Adipocyte (in vitro differentiated cells): ENCODE results near the gene SYNDIG1.

Experiments used
- DNase-seq: peaks from one replicate; pipeline ENCODE4 v3.0.0-alpha.2; 2015; ENCODE audit warnings: low read depth
- H3K27me3 ChIP-seq: replicated peaks from 2 replicates; pipeline ENCODE4 v1.7.0; 2013; ENCODE audit warnings: mild to moderate bottlenecking, low read length, moderate library complexity; ENCODE audit not compliant: control insufficient read depth, insufficient read depth
- H3K36me3 ChIP-seq: 2 replicates; pipeline ENCODE4 v1.7.0; 2013; ENCODE audit warnings: low read length, mild to moderate bottlenecking, moderate library complexity; ENCODE audit not compliant: control insufficient read depth, insufficient read depth, severe bottlenecking
- H3K4me1 ChIP-seq: 2 replicates; pipeline ENCODE4 v1.7.0; 2013; ENCODE audit warnings: mild to moderate bottlenecking, low read length, moderate library complexity; ENCODE audit not compliant: control insufficient read depth, insufficient read depth
- H3K4me3 ChIP-seq: 2 replicates; pipeline ENCODE4 v1.7.0; 2013; ENCODE audit warnings: mild to moderate bottlenecking, low read length, moderate library complexity
- H3K9ac ChIP-seq: 2 replicates; pipeline ENCODE4 v1.7.0; 2013; ENCODE audit warnings: mild to moderate bottlenecking, low read length, moderate library complexity
- H3K9me3 ChIP-seq: 2 replicates; pipeline ENCODE4 v1.7.0; 2013; ENCODE audit warnings: mild to moderate bottlenecking, low read length, moderate library complexity; ENCODE audit not compliant: control insufficient read depth

SYNDIG1 gene

GRCh38 chr20:24648481-24648880 lies 179.1 kb downstream of the SYNDIG1 start:
- Histone ChIP-seq H3K4me1 (peaks cover 60% of the 10 kb centered on the region), H3K36me3 (no peaks in the 10 kb centered on the region), H3K9ac (no peak overlapping the region), H3K27me3 (no peaks in the 10 kb centered on the region), H3K4me3 (no peak overlapping the region), H3K9me3 (peaks cover 8% of the 10 kb centered on the region)
- DNase-seq, result peak; percentile 38

- Histone ChIP-seq H3K4me1 (peaks cover 59% of the 10 kb centered on the region), H3K9ac (no peak overlapping the region), H3K9me3 (peaks cover 8% of the 10 kb centered on the region), H3K36me3 (no peaks in the 10 kb centered on the region), H3K27me3 (no peaks in the 10 kb centered on the region), H3K4me3 (no peak overlapping the region)
- DNase-seq, result no peak
Measured at GRCh38 chr20:24648919-24649318, 179.5 kb downstream of the SYNDIG1 start.

GRCh38 chr20:24649787-24650490 lies 180.5 kb downstream of the SYNDIG1 start:
- Histone ChIP-seq H3K27me3 (no peaks in the 10 kb centered on the region), H3K9ac (peak overlapping the region; percentile 26), H3K36me3 (no peaks in the 10 kb centered on the region), H3K4me3 (no peak overlapping the region), H3K4me1 (peaks cover 49% of the 10 kb centered on the region), H3K9me3 (peaks cover 8% of the 10 kb centered on the region)
- peak; percentile 12 for DNase-seq

DNA sequence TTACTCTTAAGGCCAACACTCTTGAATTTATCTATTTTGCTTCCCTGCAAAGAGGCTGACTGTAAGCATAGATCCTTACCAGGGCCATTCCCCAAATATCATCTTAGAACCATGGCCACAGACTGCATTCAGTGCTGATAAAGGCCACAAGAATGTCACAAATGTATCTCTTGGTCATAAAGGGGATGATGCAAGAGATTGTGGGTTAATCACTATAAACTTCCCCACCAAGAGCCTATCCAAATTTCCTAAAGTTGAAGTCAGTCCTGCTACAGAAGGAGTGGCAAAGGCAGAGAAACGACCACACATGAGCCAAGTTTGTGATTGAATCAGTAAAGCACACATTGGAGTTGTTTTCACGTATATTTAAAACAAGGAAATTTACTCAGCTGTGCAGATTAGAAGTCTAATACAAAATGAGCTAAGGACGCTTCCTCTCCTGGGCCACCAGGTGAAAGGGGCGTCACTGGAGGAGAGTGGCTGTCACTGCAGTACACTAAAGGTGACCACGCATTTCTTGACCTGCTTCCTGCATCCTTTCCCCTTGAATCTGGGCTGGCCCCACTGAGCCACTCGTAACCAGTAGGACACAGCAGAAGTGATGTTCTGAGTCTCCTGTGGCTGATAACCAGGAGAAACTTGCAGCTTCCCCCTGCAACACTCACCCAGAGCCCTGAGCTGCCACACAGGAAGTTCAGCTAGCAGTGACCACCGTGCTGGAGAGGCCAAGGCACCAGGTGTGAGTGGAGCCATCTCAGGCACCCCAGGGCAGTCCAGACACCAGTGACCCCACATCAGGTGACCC lies 181.9 kb downstream of the SYNDIG1 start:
- DNase-seq, result peak; percentile 81
- Histone ChIP-seq H3K27me3 (no peaks in the 10 kb centered on the region), H3K4me3 (no peak overlapping the region), H3K9ac (peak overlapping the region; percentile 53), H3K4me1 (peaks cover 40% of the 10 kb centered on the region), H3K9me3 (peaks cover 8% of the 10 kb centered on the region), H3K36me3 (no peaks in the 10 kb centered on the region)

- H3K4me1 ChIP-seq, result peaks cover 40% of the 10 kb centered on the region
- no peaks in the 10 kb centered on the region for H3K27me3 ChIP-seq
- peaks cover 8% of the 10 kb centered on the region for H3K9me3 ChIP-seq
- no peaks in the 10 kb centered on the region for H3K36me3 ChIP-seq
- peak overlapping the region; percentile 53 for H3K9ac ChIP-seq
- DNase-seq, result no peak
- H3K4me3 ChIP-seq, result no peak overlapping the region
Measured at GRCh38 chr20:24651976-24652345, 182.5 kb downstream of the SYNDIG1 start.

- Histone ChIP-seq H3K9ac (no peak overlapping the region), H3K27me3 (no peaks in the 10 kb centered on the region), H3K36me3 (no peaks in the 10 kb centered on the region), H3K9me3 (peaks cover 8% of the 10 kb centered on the region), H3K4me1 (peaks cover 43% of the 10 kb centered on the region), H3K4me3 (no peak overlapping the region)
- DNase-seq, result peak; percentile 29
Measured at GRCh38 chr20:24653306-24653705, 183.9 kb downstream of the SYNDIG1 start.

DNA sequence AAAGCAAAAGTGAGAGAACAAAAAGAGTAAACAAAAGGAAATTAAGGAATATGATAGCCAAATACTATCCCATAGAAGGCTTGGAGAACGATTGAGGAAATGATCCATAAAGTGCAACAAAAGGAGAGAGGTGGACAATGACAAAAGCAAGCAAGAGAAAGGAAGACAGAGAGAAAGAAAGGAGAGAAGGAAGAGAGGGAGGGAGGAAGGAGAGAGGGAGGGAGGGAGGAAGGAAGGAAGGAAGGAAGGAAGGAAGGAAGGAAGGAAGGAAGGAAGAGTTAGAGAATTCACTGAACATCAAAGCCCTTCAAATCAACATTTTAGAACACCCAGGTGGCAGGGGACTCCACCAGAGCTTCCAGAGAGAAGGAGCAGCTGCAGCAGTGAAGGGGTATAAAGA lies 185.0 kb downstream of the SYNDIG1 start:
- H3K9me3 ChIP-seq, result no peaks in the 10 kb centered on the region
- peaks cover 43% of the 10 kb centered on the region for H3K4me1 ChIP-seq
- H3K9ac ChIP-seq, result no peak overlapping the region
- H3K27me3 ChIP-seq, result no peaks in the 10 kb centered on the region
- no peaks in the 10 kb centered on the region for H3K36me3 ChIP-seq
- no peak for DNase-seq
- no peak overlapping the region for H3K4me3 ChIP-seq

GRCh38 chr20:24656391-24656790 lies 187.0 kb downstream of the SYNDIG1 start:
- H3K36me3 ChIP-seq, result no peaks in the 10 kb centered on the region

DNA sequence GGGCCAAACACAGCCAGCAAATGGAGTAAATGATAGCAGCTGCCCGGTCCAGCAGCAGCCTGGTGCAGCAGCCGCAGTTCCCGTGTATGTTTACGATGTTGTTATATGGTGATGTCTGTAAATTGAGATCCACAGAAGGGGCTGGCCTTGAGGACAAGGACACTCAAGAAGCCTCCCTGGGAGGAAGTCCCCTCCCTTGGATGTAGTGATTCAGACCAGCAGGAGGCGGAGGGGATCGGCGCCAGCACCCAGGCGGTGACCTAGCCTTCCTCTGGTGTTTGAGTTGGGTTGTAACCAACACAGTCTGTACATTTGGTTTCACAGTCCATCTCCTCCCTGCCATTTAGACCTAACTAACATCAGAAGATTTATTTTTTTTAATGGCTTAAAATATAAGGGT lies 187.8 kb downstream of the SYNDIG1 start:
- H3K36me3 ChIP-seq, result no peaks in the 10 kb centered on the region
- no peaks in the 10 kb centered on the region for H3K27me3 ChIP-seq

More at GRCh38 chr20:24656391-24656790, 187.0 kb downstream of the SYNDIG1 start:
- no peaks in the 10 kb centered on the region for H3K27me3 ChIP-seq
- no peak overlapping the region for H3K9ac ChIP-seq
- H3K9me3 ChIP-seq, result no peaks in the 10 kb centered on the region
- H3K4me1 ChIP-seq, result peaks cover 27% of the 10 kb centered on the region
- DNase-seq, result no peak
- no peak overlapping the region for H3K4me3 ChIP-seq

GRCh38 chr20:24657878-24658620 lies 188.6 kb downstream of the SYNDIG1 start:
- H3K36me3 ChIP-seq, result no peaks in the 10 kb centered on the region
- H3K4me1 ChIP-seq, result peaks cover 18% of the 10 kb centered on the region
- no peaks in the 10 kb centered on the region for H3K9me3 ChIP-seq
- no peak overlapping the region for H3K9ac ChIP-seq
- no peak overlapping the region for H3K4me3 ChIP-seq
- no peak for DNase-seq
- no peaks in the 10 kb centered on the region for H3K27me3 ChIP-seq

More for the DNA sequence above, 187.8 kb downstream of the SYNDIG1 start:
- Histone ChIP-seq H3K4me1 (peaks cover 19% of the 10 kb centered on the region), H3K9ac (no peak overlapping the region), H3K9me3 (no peaks in the 10 kb centered on the region), H3K4me3 (no peak overlapping the region)
- peak; percentile 64 for DNase-seq
